C4-2B (cell line): ENCODE measurements around the gene HSFX3.
"Not testable (repeated sequence)": the region's sequence is repeated elsewhere in the genome, so short reads cannot be mapped to it uniquely, and the experiment has no call there.

Experiments
- H3K27ac ChIP-seq: fragments of 450-650 bp; 2 replicates; pipeline ENCODE4 v1.5.1; 2017
- CTCF ChIP-seq: fragments of 450-650 bp; conservative IDR thresholded peaks from 2 replicates; pipeline ENCODE4 v1.5.1; 2017; ENCODE audit warnings: mild to moderate bottlenecking
- ZFX ChIP-seq: fragments of 450-650 bp; IDR thresholded peaks from 2 replicates; pipeline ENCODE4 v1.6.1; 2017

HSFX3 gene

GRCh38 chrX:149527705-149528104, 22.0 kb downstream of the HSFX3 start:
- no peak for TF ChIP-seq ZFX
- peak; percentile 50 for TF ChIP-seq CTCF
- H3K27ac ChIP-seq: no peak overlapping the region

GRCh38 chrX:149526318-149527033, 23.2 kb downstream of the HSFX3 start:
- H3K27ac ChIP-seq: not testable (repeated sequence)

GRCh38 chrX:149525903-149526302, 23.8 kb downstream of the HSFX3 start:
- not testable (repeated sequence) for H3K27ac ChIP-seq

- H3K27ac ChIP-seq: not testable (repeated sequence)
Measured at GRCh38 chrX:149525389-149525788, 24.3 kb downstream of the HSFX3 start.

DNA sequence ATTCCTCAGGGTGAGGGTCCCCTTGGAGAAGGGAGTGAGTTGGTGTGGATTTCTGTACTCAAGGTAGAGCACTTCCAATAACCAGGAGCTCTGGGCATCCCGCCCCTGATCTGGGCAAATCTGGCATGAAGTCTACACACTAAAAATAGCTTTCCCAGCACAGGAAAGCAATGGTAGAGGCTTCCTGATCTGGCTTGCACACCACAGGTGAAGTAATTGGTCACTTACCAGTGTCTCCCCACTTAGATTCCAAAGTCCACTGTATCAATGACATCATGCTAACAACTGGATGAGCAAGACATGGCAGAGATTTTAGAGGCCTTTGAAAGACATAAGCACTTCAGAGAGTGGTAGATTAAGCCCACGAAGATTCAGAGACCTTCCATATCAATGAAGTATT, 26.8 kb downstream of the HSFX3 start:
- H3K27ac ChIP-seq: no peak overlapping the region
- TF ChIP-seq ZFX (no peak), CTCF (no peak)

GRCh38 chrX:149521438-149521837, 28.3 kb downstream of the HSFX3 start:
- TF ChIP-seq CTCF (no peak), ZFX (no peak)
- H3K27ac ChIP-seq: no peak overlapping the region

- not testable (repeated sequence) for H3K27ac ChIP-seq
Measured at GRCh38 chrX:149520636-149521277, 29.0 kb downstream of the HSFX3 start.

GRCh38 chrX:149518236-149518635, 31.5 kb downstream of the HSFX3 start:
- TF ChIP-seq ZFX: no peak
- TF ChIP-seq CTCF: no peak
- no peak overlapping the region for H3K27ac ChIP-seq

DNA sequence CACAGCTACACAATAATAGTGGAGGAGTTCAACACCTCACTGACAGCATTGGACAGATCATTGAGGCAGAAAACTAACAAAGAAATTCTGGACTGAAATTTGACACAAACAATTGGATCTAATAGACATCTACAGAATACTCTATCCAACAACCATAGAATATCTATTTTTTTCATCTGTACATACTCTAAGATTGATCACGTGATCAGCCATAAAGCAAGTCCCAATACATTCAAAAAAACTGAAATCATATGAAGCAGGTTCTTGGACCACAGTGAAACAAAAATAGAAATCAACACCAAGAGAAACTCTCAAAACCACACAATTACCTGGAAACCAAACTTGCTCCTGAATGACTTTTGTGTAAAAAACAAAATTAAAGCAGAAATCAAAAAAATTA, 32.4 kb downstream of the HSFX3 start:
- no peak overlapping the region for H3K27ac ChIP-seq
- TF ChIP-seq ZFX (no peak), CTCF (no peak)
